BLaER1 treated with 17β-estradiol and CSF1 and Interleukin-3, amounts not matched to agents 10 nM and 100 nM (cell line): ENCODE results near the gene NUDC.
A peak's percentile ranks its signal among the peaks of the same experiment; 100 is the strongest.
"Not testable (repeated sequence)": the region's sequence is repeated elsewhere in the genome, so short reads cannot be mapped to it uniquely, and the experiment has no call there.

Experiments
- H3K27ac ChIP-seq, 11 experiments: shearing (Covaris generic); formaldehyde crosslinking; 2 replicates each; pipeline ENCODE4 v1.8.1; 2022
- H3K27me3 ChIP-seq, 11 experiments: shearing (Covaris generic); formaldehyde crosslinking; 2 replicates each; pipeline ENCODE4 v1.8.1; 2022
- H3K36me3 ChIP-seq, 11 experiments: shearing (Covaris generic); formaldehyde crosslinking; 2 replicates each; pipeline ENCODE4 v1.8.1; 2022
- H3K4me1 ChIP-seq, 10 experiments: shearing (Covaris generic); formaldehyde crosslinking; 2 replicates each; pipeline ENCODE4 v1.8.1; 2022
- H3K4me2 ChIP-seq, 11 experiments: shearing (Covaris generic); formaldehyde crosslinking; 2 replicates each; pipeline ENCODE4 v1.8.1; 2022
- H3K4me3 ChIP-seq, 10 experiments: shearing (Covaris generic); formaldehyde crosslinking; 2 replicates each; pipeline ENCODE4 v1.8.1; 2022
- H3K9ac ChIP-seq, 11 experiments: shearing (Covaris generic); formaldehyde crosslinking; 2 replicates each; pipeline ENCODE4 v1.8.1; 2022
- H3K9me3 ChIP-seq, 11 experiments: shearing (Covaris generic); formaldehyde crosslinking; replicated peaks in 1 of 11; 2 replicates each; pipeline ENCODE4 v1.8.1; 2022
- H4K20me1 ChIP-seq, 11 experiments: shearing (Covaris generic); formaldehyde crosslinking; 2 replicates each; pipeline ENCODE4 v1.8.1; 2022
- Cebpa-rat ChIP-seq, 11 experiments: shearing (Covaris generic); IDR thresholded peaks; 2 replicates each; pipeline ENCODE4 v1.8.1; 2022

The NUDC gene

GRCh38 chr1:26921540-26922430 lies at the start of gene NUDC:
Gene NUDC (plus strand): TSS chr1:26921743. CDS start chr1:26921849, 106 bp downstream.
- Histone ChIP-seq H3K36me3 (peaks cover 32 to 45% (median 40%) of the 10 kb centered on the region in 11 experiments), H3K4me2 (peak within 1 kb of the TSS; percentile 84 to 98 (median 93)), H3K27ac (peak within 1 kb of the TSS; percentile 84 to 94 (median 93)), H4K20me1 (peaks cover 3 to 46% (median 39%) of the 10 kb centered on the region in 11 experiments; a peak in 18 of 22 replicates), H3K4me3 (peak within 1 kb of the TSS; percentile 81 to 99 (median 92)), H3K9me3 (no peaks in the 10 kb centered on the region), H3K27me3 (no peaks in the 10 kb centered on the region), H3K4me1 (peaks cover 20 to 27% (median 24%) of the 10 kb centered on the region in 10 experiments), H3K9ac (peak within 1 kb of the TSS; percentile 86 to 98 (median 95))
- TF ChIP-seq Cebpa-rat (IDR thresholded peaks at IDR 0.05) = no peak

DNA sequence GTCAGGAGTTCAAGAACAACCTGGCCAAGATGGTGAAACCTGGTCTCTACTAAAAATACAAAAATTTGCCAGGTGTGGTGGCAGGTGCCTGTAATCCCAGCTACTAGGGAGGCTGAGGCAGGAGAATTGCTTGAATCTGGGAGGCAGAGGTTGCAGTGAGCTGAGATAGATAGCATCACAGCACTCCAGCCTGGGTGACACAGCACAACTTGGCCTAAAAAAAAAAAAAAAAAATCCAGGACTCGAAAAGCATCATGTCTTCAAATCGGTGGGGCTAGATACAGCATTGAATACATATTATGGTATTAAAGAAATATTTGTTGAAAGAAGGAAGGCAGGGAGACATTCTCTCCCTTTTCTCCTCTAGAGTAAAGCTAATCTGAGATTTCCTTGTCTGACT lies 48.4 kb upstream of the NUDC start:
- H3K4me2 ChIP-seq, H3K27ac ChIP-seq, H3K27me3 ChIP-seq, H3K4me1 ChIP-seq, H3K9ac ChIP-seq, H3K4me3 ChIP-seq, H3K9me3 ChIP-seq: not testable (repeated sequence)
- Histone ChIP-seq H3K36me3 (peaks cover 18 to 35% (median 31%) of the 10 kb centered on the region in 11 experiments), H4K20me1 (peaks cover 0 to 14% (median 10%) of the 10 kb centered on the region in 11 experiments; a peak in 9 of 22 replicates)

GRCh38 chr1:26874896-26875295 lies 46.6 kb upstream of the NUDC start:
- TF ChIP-seq Cebpa-rat (IDR thresholded peaks at IDR 0.05) = no peak
- H3K4me2 ChIP-seq = no peak overlapping the region
- H4K20me1 ChIP-seq = peaks cover 6 to 32% (median 17%) of the 10 kb centered on the region in 11 experiments; a peak in 16 of 22 replicates
- no peaks in the 10 kb centered on the region for H3K4me1 ChIP-seq
- no peak overlapping the region for H3K27ac ChIP-seq
- no peak overlapping the region for H3K4me3 ChIP-seq
- H3K27me3 ChIP-seq = no peaks in the 10 kb centered on the region
- peaks cover 36 to 53% (median 48%) of the 10 kb centered on the region in 11 experiments for H3K36me3 ChIP-seq
- peak overlapping the region in 5 of 11 experiments; percentile 2 to 32 (median 17); a peak in 4 of 22 replicates for H3K9ac ChIP-seq
- no peaks in the 10 kb centered on the region for H3K9me3 ChIP-seq

GRCh38 chr1:26877326-26877725 lies 44.2 kb upstream of the NUDC start:
- Histone ChIP-seq H3K36me3 (peaks cover 60 to 78% (median 73%) of the 10 kb centered on the region in 11 experiments), H3K27ac (no peak overlapping the region), H3K4me3 (no peak overlapping the region), H3K9me3 (no peaks in the 10 kb centered on the region), H3K27me3 (no peaks in the 10 kb centered on the region), H3K9ac (peak overlapping the region in 5 of 11 experiments; percentile 2 to 48 (median 11); a peak in 4 of 22 replicates), H4K20me1 (peaks cover 6 to 53% (median 37%) of the 10 kb centered on the region in 11 experiments; a peak in 18 of 22 replicates), H3K4me1 (no peaks in the 10 kb centered on the region), H3K4me2 (no peak overlapping the region)
- no peak for TF ChIP-seq Cebpa-rat (IDR thresholded peaks at IDR 0.05)

- Histone ChIP-seq H3K27ac (no peak overlapping the region), H3K36me3 (peaks cover 85 to 98% (median 96%) of the 10 kb centered on the region in 11 experiments), H3K9me3 (no peaks in the 10 kb centered on the region), H3K27me3 (no peaks in the 10 kb centered on the region), H3K4me3 (no peak overlapping the region), H4K20me1 (peaks cover 6 to 76% (median 47%) of the 10 kb centered on the region in 11 experiments; a peak in 18 of 22 replicates), H3K9ac (no peak overlapping the region; a peak in 1 of 22 replicates), H3K4me1 (no peaks in the 10 kb centered on the region), H3K4me2 (no peak overlapping the region)
- no peak for TF ChIP-seq Cebpa-rat (IDR thresholded peaks at IDR 0.05)
Measured at GRCh38 chr1:26879793-26880192, 41.8 kb upstream of the NUDC start.

GRCh38 chr1:26881611-26882010 lies 39.9 kb upstream of the NUDC start:
- not testable (repeated sequence) for H3K9ac ChIP-seq, H3K27me3 ChIP-seq, H3K4me3 ChIP-seq, H3K9me3 ChIP-seq, H3K4me2 ChIP-seq, H3K27ac ChIP-seq, H3K4me1 ChIP-seq
- Histone ChIP-seq H4K20me1 (peaks cover 6 to 91% (median 54%) of the 10 kb centered on the region in 11 experiments; a peak in 18 of 22 replicates), H3K36me3 (peaks cover 94 to 99% (median 97%) of the 10 kb centered on the region in 11 experiments)

DNA sequence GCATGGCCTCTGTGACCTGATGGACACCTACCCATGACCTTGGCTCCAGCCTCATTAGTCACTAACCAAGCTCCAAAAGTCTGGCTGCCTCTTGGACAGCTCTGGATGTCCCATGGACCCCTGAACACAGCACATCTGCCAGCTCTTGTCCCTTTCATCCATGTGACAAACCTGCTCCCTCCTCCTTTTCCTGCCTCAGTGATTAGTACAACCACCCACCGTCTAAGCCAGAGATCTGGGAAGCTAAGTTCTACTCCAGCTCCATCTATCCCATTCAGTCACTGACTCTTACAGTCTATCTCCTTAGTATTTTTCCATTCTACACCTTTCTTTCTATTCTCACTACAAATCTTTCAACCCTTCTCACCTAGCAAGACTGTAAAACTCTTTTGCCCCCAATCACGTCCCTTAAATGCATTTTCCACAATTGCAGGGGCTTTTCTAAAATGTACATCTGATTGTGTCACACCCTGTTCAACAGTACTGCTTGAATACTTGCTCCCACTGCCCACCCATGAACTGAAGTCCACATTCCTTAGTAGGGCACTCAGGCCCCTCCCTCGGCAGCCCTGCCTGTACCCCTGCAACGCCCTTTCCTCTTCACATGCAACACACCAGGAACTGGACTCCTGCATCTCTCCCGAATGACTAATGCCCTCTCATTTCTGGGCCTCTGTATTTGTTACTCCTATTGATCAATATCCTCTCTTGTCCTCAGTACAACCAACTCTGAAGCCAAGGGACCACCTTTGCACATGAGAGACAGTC lies 38.7 kb upstream of the NUDC start:
- Histone ChIP-seq H4K20me1 (peaks cover 10 to 93% (median 63%) of the 10 kb centered on the region in 11 experiments; a peak in 18 of 22 replicates), H3K9ac (no peak overlapping the region; a peak in 2 of 22 replicates), H3K4me2 (no peak overlapping the region), H3K4me1 (peaks cover 0 to 2% (median 0%) of the 10 kb centered on the region in 10 experiments; a peak in 5 of 20 replicates), H3K9me3 (no peaks in the 10 kb centered on the region), H3K27ac (no peak overlapping the region), H3K27me3 (no peaks in the 10 kb centered on the region), H3K36me3 (peaks cover 90 to 99% (median 96%) of the 10 kb centered on the region in 11 experiments), H3K4me3 (no peak overlapping the region)
- no peak for TF ChIP-seq Cebpa-rat (IDR thresholded peaks at IDR 0.05)

DNA sequence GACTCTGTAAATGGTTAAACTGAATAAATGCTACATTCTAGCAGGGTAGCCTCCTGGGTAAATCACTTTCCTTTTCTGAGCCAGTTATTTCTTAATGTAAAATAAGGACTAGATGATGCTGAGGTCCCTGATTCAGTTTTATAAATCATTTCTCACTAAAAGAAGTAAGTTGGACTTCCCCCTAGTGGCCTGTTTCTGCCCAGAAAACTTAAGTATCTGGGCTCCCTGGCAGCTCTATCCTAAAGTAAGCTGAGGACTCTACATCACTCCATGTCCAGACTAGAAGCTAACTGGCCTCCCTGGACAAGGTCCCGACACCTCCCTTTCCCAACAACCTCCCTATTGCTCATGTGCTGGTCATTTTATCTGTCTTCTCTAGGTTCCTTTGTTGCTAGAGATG lies 34.4 kb upstream of the NUDC start:
- peaks cover 67 to 87% (median 78%) of the 10 kb centered on the region in 11 experiments for H3K36me3 ChIP-seq
- no peaks in the 10 kb centered on the region for H3K27me3 ChIP-seq
- TF ChIP-seq Cebpa-rat (IDR thresholded peaks at IDR 0.05) = no peak

More for the DNA sequence above, 34.4 kb upstream of the NUDC start:
- Histone ChIP-seq H3K4me2 (no peak overlapping the region), H3K27ac (no peak overlapping the region), H3K9ac (0 out of 22 replicates have a peak overlapping the region, but pooled peaks of 1 of the 11 experiments have one; percentile 34), H4K20me1 (peaks cover 12 to 74% (median 50%) of the 10 kb centered on the region in 11 experiments; a peak in 16 of 22 replicates), H3K4me1 (peaks cover 14 to 25% (median 22%) of the 10 kb centered on the region in 10 experiments), H3K9me3 (no peaks in the 10 kb centered on the region), H3K4me3 (no peak overlapping the region)
